CD4-positive, alpha-beta T cell (primary cell): ENCODE results near the gene PKD2. TPM values are rescaled to one million over a fixed set of nuclear protein-coding genes. Genes with fewer than 3 reads are reported as not detected.
A peak's percentile ranks its signal among the peaks of the same experiment; 100 is the strongest.

Experiments
- ATAC-seq: fragments of 200-7000 bp; cut with Tn5 transposase; one replicate; pipeline ENCODE4 v1.10.0; 2022; ENCODE audit warnings: mild to moderate bottlenecking; ENCODE audit not compliant: poor library complexity
- CTCF ChIA-PET: fragments of 350-600 bp; sonication (Branson Sonifier 250); formaldehyde crosslinking; loops from one replicate; lab custom pipeline; 2021; ENCODE audit warnings: antibody characterized with exemption, inconsistent platforms; lab: Charles Lee
- POLR2A ChIA-PET: fragments of 350-600 bp; sonication (Branson Sonifier 250); formaldehyde crosslinking; loops from one replicate; lab custom pipeline; 2021; ENCODE audit warnings: antibody characterized with exemption, inconsistent platforms; lab: Charles Lee
- DNase-seq, 14 experiments: peaks; one replicate each; pipeline ENCODE4 v3.0.0-alpha.2; 2013 to 2020; ENCODE audit warnings: mixed read lengths in 2 of 14
- H3K27ac ChIP-seq, 2 donors: one replicate each; pipeline versions ENCODE4 v1.5.1 to v1.7.0; 2013; ENCODE audit warnings: low read length in 2 of 2, low read depth in 1 of 2, mild to moderate bottlenecking in 1 of 2
- H3K27me3 ChIP-seq, 2 experiments: 1 replicate in 1 of 2; 2 replicates in 1 of 2; pipeline versions ENCODE4 v1.6.1 to v1.7.0; 2013; ENCODE audit warnings: low read length in 2 of 2, control low read depth in 1 of 2, mild to moderate bottlenecking in 1 of 2, moderate library complexity in 1 of 2; ENCODE audit not compliant: insufficient read depth in 2 of 2, control insufficient read depth in 1 of 2
- H3K36me3 ChIP-seq: one replicate; pipeline ENCODE4 v1.6.1; 2013; ENCODE audit warnings: low read length, control low read depth; ENCODE audit not compliant: insufficient read depth
- H3K4me1 ChIP-seq: one replicate; pipeline ENCODE4 v1.6.1; 2013; ENCODE audit warnings: low read length, control low read depth; ENCODE audit not compliant: insufficient read depth
- H3K4me3 ChIP-seq: one replicate; pipeline ENCODE4 v1.5.1; 2013; ENCODE audit warnings: mild to moderate bottlenecking, low read length, moderate library complexity
- H3K9me3 ChIP-seq, 2 experiments: 1 replicate in 1 of 2; 2 replicates in 1 of 2; pipeline versions ENCODE4 v1.6.1 to v1.7.0; 2013; ENCODE audit warnings: low read length in 2 of 2, mild to moderate bottlenecking in 2 of 2, control low read depth in 1 of 2, moderate library complexity in 1 of 2; ENCODE audit not compliant: control insufficient read depth in 1 of 2, insufficient read depth in 1 of 2
- H3K27ac Mint-ChIP-seq: one replicate; pipeline ENCODE4 v1.8.0; 2020; ENCODE audit warnings: mixed read lengths
- H3K27me3 Mint-ChIP-seq: one replicate; pipeline ENCODE4 v1.8.0; 2021; ENCODE audit warnings: mixed read lengths
- H3K36me3 Mint-ChIP-seq: one replicate; pipeline ENCODE4 v1.8.0; 2021; ENCODE audit warnings: low read depth, mixed read lengths
- H3K4me1 Mint-ChIP-seq: one replicate; pipeline ENCODE4 v1.8.0; 2021; ENCODE audit warnings: low read depth, mixed read lengths
- H3K4me3 Mint-ChIP-seq: one replicate; pipeline ENCODE4 v1.8.0; 2020; ENCODE audit warnings: mild to moderate bottlenecking, mixed read lengths
- H3K9me3 Mint-ChIP-seq: one replicate; pipeline ENCODE4 v1.8.0; 2020; ENCODE audit warnings: mixed read lengths
- intact Hi-C, 2 experiments: fragments of 100-400 bp; cut with DNase I in 1 of 2; cut with micrococcal nuclease in 1 of 2; formaldehyde crosslinking; loops; one replicate each; pipeline versions ENCODE4 v1.15.1 to v1.9.0; 2023 to 2025; cut with DNase I, micrococcal nuclease
- total RNA-seq, 174 experiments: library from RNA in 2 of 174; stranded (reverse) in 2 of 174; gene quantifications; one replicate each; pipeline ENCODE4 v1.2.3 and lab custom pipeline; 2021 to 2026
- TF ChIP-seq, protein P1 (sequence below): fragments of 200-600 bp; IDR thresholded peaks from one replicate; pipeline ENCODE4 v1.8.0; 2022; ENCODE audit warnings: antibody characterized with exemption, mild to moderate bottlenecking

PKD2 gene
- total RNA-seq, 2 experiments from 2014 or later: 4.1 to 4.3 TPM

DNA sequence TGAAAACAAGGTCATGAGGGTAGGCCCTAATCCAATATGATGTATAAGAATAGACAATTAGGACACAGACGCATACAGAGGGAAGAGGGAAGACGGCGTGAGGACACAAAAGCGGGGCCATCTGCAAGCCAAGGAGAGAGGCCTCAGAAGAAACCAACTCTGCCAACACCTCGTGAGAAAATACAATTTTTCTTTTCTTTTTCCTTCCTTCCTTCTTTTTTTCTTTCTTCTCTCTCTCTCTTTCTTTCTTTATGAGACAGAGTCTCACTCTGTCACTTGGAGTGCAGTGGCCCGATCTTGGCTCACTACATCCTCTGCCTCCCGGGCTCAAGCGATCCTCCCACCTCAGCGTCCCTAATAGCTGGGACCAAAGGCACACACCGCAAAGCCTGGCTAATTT, 1.5 kb upstream of the PKD2 start:
- Histone ChIP-seq H3K9me3 (no peaks in the 10 kb centered on the region), H3K27ac (no peak overlapping the region), H3K27me3 (no peaks in the 10 kb centered on the region), H3K36me3 (no peaks in the 10 kb centered on the region), H3K4me1 (peaks cover 8% of the 10 kb centered on the region), H3K4me3 (no peak overlapping the region)
- DNase-seq: no peak
- ChIA-PET POLR2A (no interaction called here), CTCF (no interaction called here)
- peak overlapping the region; percentile 92 for H3K4me3 Mint-ChIP-seq
- H3K27me3 Mint-ChIP-seq: no peaks in the 10 kb centered on the region
- TF ChIP-seq, protein P1, sequence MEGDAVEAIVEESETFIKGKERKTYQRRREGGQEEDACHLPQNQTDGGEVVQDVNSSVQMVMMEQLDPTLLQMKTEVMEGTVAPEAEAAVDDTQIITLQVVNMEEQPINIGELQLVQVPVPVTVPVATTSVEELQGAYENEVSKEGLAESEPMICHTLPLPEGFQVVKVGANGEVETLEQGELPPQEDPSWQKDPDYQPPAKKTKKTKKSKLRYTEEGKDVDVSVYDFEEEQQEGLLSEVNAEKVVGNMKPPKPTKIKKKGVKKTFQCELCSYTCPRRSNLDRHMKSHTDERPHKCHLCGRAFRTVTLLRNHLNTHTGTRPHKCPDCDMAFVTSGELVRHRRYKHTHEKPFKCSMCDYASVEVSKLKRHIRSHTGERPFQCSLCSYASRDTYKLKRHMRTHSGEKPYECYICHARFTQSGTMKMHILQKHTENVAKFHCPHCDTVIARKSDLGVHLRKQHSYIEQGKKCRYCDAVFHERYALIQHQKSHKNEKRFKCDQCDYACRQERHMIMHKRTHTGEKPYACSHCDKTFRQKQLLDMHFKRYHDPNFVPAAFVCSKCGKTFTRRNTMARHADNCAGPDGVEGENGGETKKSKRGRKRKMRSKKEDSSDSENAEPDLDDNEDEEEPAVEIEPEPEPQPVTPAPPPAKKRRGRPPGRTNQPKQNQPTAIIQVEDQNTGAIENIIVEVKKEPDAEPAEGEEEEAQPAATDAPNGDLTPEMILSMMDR: no peak
- no peaks in the 10 kb centered on the region for H3K9me3 Mint-ChIP-seq
- intact Hi-C loops: loop anchor here in 1 of 2 experiments (10.0 kb wide), 1 partner anchor 1109 kb away; the partner anchor contains the start of gene TIGD2
- no peak overlapping the region for H3K27ac Mint-ChIP-seq
- peaks cover 9% of the 10 kb centered on the region for H3K36me3 Mint-ChIP-seq
- H3K4me1 Mint-ChIP-seq: peaks cover 22% of the 10 kb centered on the region
- ATAC-seq: no peak

DNA sequence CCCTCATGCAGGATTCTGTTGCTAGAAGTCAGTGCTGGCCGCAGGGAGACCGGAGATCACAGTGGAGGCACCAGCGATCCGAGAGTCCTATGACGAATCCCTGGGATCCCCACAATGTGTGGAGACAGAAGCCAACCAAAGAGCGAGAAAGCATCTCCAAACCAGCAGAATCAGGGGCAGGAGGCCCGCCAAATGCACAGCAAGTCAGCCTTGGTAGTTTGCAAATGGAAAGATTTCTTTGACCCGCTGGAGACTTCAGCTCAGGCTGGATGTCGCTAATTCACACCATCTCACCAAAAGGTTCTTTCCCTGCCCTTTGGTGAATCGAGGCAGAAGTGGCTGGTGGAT, 505 bp upstream of the PKD2 start:
- peak overlapping the region; percentile 46 for H3K4me3 ChIP-seq
- Mint-ChIP-seq H3K27ac (no peak overlapping the region), H3K36me3 (peaks cover 9% of the 10 kb centered on the region), H3K9me3 (no peaks in the 10 kb centered on the region), H3K27me3 (no peaks in the 10 kb centered on the region), H3K4me1 (peaks cover 23% of the 10 kb centered on the region), H3K4me3 (peak overlapping the region; percentile 92)
- H3K4me1 ChIP-seq: peaks cover 8% of the 10 kb centered on the region
- no peaks in the 10 kb centered on the region for H3K9me3 ChIP-seq
- DNase-seq (peak in 1 of 14 experiments; percentile 6), ATAC-seq (no peak)
- no peak overlapping the region for H3K27ac ChIP-seq
- H3K27me3 ChIP-seq: no peaks in the 10 kb centered on the region
- POLR2A ChIA-PET: no interaction called here
- CTCF ChIA-PET: no interaction called here
- TF ChIP-seq, protein P1: no peak
- H3K36me3 ChIP-seq: no peaks in the 10 kb centered on the region
- intact Hi-C loops: loop anchor here in 1 of 2 experiments (10.0 kb wide), 1 partner anchor 1108 kb away; the partner anchor contains the start of gene TIGD2

DNA sequence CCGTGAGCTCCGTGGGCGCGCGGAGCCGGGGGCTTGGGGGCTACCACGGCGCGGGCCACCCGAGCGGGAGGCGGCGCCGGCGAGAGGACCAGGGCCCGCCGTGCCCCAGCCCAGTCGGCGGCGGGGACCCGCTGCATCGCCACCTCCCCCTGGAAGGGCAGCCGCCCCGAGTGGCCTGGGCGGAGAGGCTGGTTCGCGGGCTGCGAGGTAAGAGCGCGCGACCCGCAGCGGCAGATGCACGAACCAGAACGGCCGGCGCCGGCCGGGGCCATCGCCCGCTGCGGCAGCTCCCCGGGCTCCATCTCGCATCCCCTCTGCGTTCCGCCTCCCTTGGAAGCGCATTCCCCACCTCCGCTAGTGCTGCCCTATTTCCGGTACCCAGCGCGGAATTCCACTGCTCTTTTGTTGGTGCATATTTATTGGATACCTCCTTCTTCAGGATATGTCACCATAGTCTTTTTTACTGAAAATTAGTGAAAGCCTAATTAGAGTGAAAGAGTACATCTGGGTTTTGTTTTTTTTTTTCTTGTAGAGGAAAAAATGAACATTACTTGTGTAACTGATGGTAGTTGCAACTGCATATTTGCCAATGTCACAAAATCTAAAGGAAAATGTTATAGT, 797 bp downstream of the PKD2 start:
- peak in 6 of 14 experiments; percentile 8 to 37 (median 28) for DNase-seq
- H3K27ac ChIP-seq: no peak overlapping the region
- H3K9me3 ChIP-seq: no peaks in the 10 kb centered on the region
- peaks cover 8% of the 10 kb centered on the region for H3K4me1 ChIP-seq
- H3K4me3 ChIP-seq: peak overlapping the region; percentile 43
- ATAC-seq: no peak
- Mint-ChIP-seq H3K4me3 (peak overlapping the region; percentile 97), H3K4me1 (peaks cover 35% of the 10 kb centered on the region), H3K27me3 (no peaks in the 10 kb centered on the region), H3K36me3 (peaks cover 9% of the 10 kb centered on the region), H3K9me3 (no peaks in the 10 kb centered on the region), H3K27ac (no peak overlapping the region)
- no peaks in the 10 kb centered on the region for H3K36me3 ChIP-seq
- intact Hi-C loops: loop anchor here in 1 of 2 experiments (10.0 kb wide), 1 partner anchor 1107 kb away; the partner anchor contains the start of gene TIGD2
- POLR2A ChIA-PET: no interaction called here
- CTCF ChIA-PET: no interaction called here
- TF ChIP-seq, protein P1: no peak
- H3K27me3 ChIP-seq: no peaks in the 10 kb centered on the region
